GM13976 (cell line): ENCODE measurements around the gene ACOT11.

Experiments used
- DNase-seq: peaks from one replicate; pipeline ENCODE4 v3.0.0; 2012; ENCODE audit warnings: low spot score
- CTCF ChIP-seq: IDR thresholded peaks from 2 replicates; pipeline ENCODE4 v1.5.1; 2012; ENCODE audit warnings: borderline replicate concordance, mild to moderate bottlenecking; ENCODE audit not compliant: insufficient read depth; ENCODE audit errors: extremely low read depth, missing control alignments, control extremely low read depth
- in situ Hi-C: fragments of 300-500 bp; cut with MboI; formaldehyde crosslinking; loops from one replicate; pipeline ENCODE4 v1.12.0; 2022; ENCODE audit warnings: low sequenced_read_pairs, mixed read lengths, inconsistent platforms; ENCODE audit not compliant: unreplicated experiment

ACOT11 gene

GRCh38 chr1:54571803-54572541 is 23.9 kb downstream of the ACOT11 start:
- DNase-seq, result no peak
- no peak for TF ChIP-seq CTCF
- in situ Hi-C loops, result no loop called here

- DNase-seq, result no peak
- in situ Hi-C loops, result no loop called here
- TF ChIP-seq CTCF, result no peak
Measured at GRCh38 chr1:54572542-54572850, 24.5 kb downstream of the ACOT11 start.

- no peak for DNase-seq
- in situ Hi-C loops, result no loop called here
- TF ChIP-seq CTCF, result no peak
Measured at GRCh38 chr1:54574158-54574778, 26.2 kb downstream of the ACOT11 start.

- in situ Hi-C loops, result no loop called here
- no peak for TF ChIP-seq CTCF
- DNase-seq, result no peak
Measured at GRCh38 chr1:54575161-54575560, 27.1 kb downstream of the ACOT11 start.

GRCh38 chr1:54575605-54576290 is 27.7 kb downstream of the ACOT11 start:
- DNase-seq, result no peak
- TF ChIP-seq CTCF, result no peak
- in situ Hi-C loops, result no loop called here

- in situ Hi-C loops, result no loop called here
- DNase-seq, result no peak
- TF ChIP-seq CTCF, result no peak
Measured at GRCh38 chr1:54577612-54578011, 29.6 kb downstream of the ACOT11 start.
